ENCODE measurements around the gene TTC34. TPM values are rescaled to one million over a fixed set of nuclear protein-coding genes. Genes with fewer than 3 reads are reported as not detected.
"Not testable (repeated sequence)": the region's sequence is repeated elsewhere in the genome, so short reads cannot be mapped to it uniquely, and the experiment has no call there.

Gene TTC34
- total RNA-seq, 1 experiment from 2014 or later = 0.17 TPM

GRCh38 chr1:2803931-2804627 is 2.6 kb upstream of the TTC34 start:
- in situ Hi-C loops (cut with HindIII; ENCODE audit: low sequenced_read_pairs) = no loop called here
- no peak for DNase-seq (ENCODE audit: low spot score)

- DNase-seq (ENCODE audit: low spot score) = no peak
- in situ Hi-C loops (cut with HindIII; ENCODE audit: low sequenced_read_pairs) = no loop called here
Measured at GRCh38 chr1:2803086-2803930, 1.8 kb upstream of the TTC34 start.

GRCh38 chr1:2802421-2802961 is 998 bp upstream of the TTC34 start:
- in situ Hi-C loops (cut with HindIII; ENCODE audit: low sequenced_read_pairs) = no loop called here
- no peak for DNase-seq (ENCODE audit: low spot score)

DNA sequence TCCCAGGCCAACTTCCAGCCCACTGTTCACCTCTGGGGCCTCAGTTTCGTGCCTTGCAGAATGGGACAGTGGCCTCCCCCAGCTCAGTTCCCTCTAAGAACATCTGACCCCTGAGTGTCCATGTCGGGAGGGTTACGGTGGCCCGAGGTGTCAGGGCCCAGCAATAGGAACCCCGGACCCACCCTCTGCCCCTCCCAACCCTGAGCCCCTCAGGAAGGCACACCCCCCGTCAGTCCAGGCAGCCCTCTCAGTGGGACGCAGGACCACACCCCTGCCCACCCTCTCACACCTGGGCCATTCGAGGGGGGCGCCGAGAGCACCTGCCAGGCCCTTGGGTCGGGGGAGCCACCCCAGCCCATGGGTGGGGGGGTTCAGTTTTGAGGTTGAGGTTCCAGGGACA is 447 bp downstream of the TTC34 start:
- no peak for DNase-seq (ENCODE audit: low spot score)
- in situ Hi-C loops (cut with HindIII; ENCODE audit: low sequenced_read_pairs) = no loop called here

GRCh38 chr1:2800664-2801045 is 838 bp downstream of the TTC34 start:
- DNase-seq (ENCODE audit: low spot score) = no peak
- in situ Hi-C loops (cut with HindIII; ENCODE audit: low sequenced_read_pairs) = no loop called here

GRCh38 chr1:2799811-2800663 is 1.5 kb downstream of the TTC34 start:
- DNase-seq (ENCODE audit: low spot score) = no peak
- in situ Hi-C loops (cut with HindIII; ENCODE audit: low sequenced_read_pairs) = no loop called here

DNA sequence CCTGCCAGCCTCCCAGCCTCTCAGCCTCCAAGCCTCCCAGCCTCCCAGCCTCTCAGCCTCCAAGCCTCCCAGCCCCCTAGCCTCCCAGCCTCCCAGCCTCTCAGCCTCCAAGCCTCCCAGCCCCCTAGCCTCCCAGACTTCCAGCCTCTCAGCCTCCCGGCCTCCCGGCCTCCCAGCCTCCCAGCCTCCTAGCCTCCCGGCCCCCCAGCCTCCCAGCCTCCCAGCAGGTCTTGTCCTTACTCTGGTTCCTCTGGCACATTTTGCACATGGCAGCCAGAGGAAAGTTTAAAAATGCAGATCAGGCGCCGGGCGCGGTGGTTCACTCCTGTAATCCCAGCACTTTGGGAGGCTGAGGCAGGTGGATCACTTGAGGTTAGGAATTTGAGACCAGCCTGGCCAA is 2.5 kb downstream of the TTC34 start:
- DNase-seq (ENCODE audit: low spot score) = not testable (repeated sequence)

GRCh38 chr1:2797741-2798016 is 3.8 kb downstream of the TTC34 start:
- DNase-seq (ENCODE audit: low spot score) = no peak
- in situ Hi-C loops (cut with HindIII; ENCODE audit: low sequenced_read_pairs) = no loop called here

More for the DNA sequence above, 2.5 kb downstream of the TTC34 start:
- in situ Hi-C loops (cut with HindIII; ENCODE audit: low sequenced_read_pairs) = not testable (repeated sequence)

- in situ Hi-C loops (cut with HindIII; ENCODE audit: low sequenced_read_pairs) = no loop called here
- no peak for DNase-seq (ENCODE audit: low spot score)
Measured at GRCh38 chr1:2796890-2797740, 4.4 kb downstream of the TTC34 start.

DNA sequence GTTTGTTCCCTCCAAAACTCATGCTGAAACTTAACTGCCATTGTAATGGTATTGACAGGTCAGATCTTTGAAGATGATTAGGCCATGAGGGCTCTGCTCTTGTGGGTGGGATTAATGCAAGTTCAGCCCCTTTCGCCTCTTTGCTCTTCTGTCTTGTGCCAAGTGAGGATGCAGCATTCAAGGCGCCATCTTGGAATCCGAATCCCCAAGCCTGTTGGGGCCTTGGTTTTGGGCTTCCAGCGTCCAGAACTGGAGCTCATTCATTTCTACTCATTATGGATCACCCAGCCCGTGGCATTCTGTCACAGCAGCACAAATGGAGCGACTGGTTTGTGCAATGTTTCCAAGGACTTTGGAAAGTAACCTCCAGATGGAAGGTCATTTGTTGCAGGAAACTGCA is 5.6 kb downstream of the TTC34 start:
- in situ Hi-C loops (cut with HindIII; ENCODE audit: low sequenced_read_pairs) = no loop called here

DNA sequence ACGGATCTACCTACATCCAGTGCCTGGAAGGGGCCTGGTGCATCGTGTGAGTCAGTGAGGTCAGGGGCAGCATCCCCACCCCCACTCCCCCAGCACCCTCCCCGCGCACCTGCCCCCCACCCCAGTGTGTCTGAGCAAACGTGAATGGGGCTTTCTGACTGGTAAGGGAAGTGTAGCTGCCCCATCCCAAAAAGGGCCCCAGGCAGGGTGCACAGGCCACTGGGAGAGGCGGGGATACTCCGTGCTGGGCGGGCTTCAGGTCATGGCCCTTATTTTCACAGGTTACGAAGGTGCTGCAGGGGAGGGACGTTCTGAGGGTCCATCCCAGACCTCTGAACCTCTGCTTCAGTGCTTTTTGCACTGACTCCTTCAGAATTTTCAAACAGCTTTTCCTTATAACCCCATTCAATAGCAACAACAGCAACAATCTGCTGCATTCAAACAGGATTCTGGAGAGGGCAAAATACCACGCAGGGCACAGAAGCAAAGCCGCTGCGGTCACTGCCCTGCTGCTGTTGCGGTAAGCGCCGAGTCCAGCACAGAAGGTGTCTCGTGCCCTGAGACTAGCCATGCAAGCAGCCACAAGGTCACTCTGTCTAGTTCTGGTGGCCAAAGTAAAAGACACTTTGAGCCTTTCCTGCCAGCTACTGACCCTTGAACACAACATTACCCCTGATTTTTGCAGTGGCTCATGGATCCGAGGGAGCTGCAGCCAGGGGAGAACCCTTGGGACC is 10.3 kb downstream of the TTC34 start:
- in situ Hi-C loops (cut with HindIII; ENCODE audit: low sequenced_read_pairs) = no loop called here
- DNase-seq (ENCODE audit: low spot score) = no peak

More for the DNA sequence above, 5.6 kb downstream of the TTC34 start:
- DNase-seq (ENCODE audit: low spot score) = no peak

GRCh38 chr1:2789986-2790581 is 11.4 kb downstream of the TTC34 start:
- in situ Hi-C loops (cut with HindIII; ENCODE audit: low sequenced_read_pairs) = no loop called here
- DNase-seq (ENCODE audit: low spot score) = no peak

GRCh38 chr1:2789164-2789985 is 12.1 kb downstream of the TTC34 start:
- in situ Hi-C loops (cut with HindIII; ENCODE audit: low sequenced_read_pairs) = no loop called here
- no peak for DNase-seq (ENCODE audit: low spot score)

DNA sequence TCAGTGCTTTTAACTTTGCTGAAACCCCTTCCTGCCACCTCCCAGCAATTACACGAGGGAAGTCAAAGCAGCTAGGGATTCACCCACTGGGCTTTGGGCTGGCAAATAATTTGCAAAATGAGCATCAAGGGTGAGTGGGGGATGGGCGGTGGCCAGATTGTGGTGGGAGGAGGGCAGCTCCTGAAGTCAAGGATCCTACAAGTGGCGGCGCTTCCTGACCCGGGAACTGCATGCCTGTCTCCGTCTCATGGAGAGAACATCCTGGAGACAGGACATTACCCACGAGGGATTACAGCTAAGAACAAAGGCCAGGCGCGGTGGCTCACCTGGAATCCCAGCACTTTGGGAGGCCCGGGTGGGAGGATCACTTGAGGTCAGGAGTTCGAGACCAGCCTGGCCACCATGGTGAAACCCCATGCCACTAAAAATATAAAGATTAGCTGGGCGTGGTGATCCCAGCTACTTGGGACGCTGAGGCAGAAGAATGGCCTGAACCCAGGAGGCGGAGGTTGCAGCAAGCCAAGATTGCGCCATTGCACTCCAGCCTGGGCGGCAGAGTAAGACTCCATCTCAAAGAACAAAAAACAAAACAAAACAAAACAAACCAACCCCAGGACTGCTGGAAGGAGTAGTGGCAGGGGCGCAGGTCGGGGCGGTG is 12.9 kb downstream of the TTC34 start:
- in situ Hi-C loops (cut with HindIII; ENCODE audit: low sequenced_read_pairs) = no loop called here
- DNase-seq (ENCODE audit: low spot score) = no peak

DNA sequence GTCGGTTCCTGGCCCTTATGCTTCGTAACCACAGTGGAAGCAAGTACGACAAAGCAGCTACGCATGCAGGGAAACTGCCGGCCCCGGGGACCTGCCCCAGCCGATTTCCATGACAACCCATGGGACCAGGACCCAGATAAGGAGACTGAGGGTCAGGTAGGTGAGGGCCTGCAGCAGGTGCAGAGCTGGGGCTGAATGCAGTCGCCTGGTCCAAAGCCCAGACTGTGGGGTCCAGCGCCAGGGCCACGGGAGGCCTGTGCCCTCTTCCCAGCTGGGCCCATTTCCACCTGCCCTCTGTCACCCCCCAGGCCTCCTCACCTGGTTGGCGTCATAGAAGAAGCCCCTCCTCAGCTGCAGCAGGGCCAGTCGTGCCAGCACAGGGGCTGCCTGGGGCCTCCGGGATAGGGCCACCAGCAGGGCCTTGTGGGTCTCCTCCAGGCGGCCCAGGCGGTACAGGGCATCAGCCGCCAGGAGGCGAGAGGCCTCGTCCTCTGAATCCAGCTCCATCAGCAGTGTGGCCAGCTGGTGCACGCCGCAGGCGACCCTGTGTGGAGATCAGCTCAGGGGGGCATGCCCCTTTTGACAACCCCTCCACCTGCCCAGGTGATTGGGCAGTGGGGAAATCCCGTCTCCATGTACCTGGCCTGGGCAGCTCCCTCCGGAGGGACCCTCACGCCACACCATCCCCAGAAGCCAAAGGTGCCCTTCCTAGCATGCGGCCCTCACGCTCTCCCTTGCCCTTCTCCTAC is 14.2 kb downstream of the TTC34 start:
- in situ Hi-C loops (cut with HindIII; ENCODE audit: low sequenced_read_pairs) = no loop called here
- no peak for DNase-seq (ENCODE audit: low spot score)
